Measurements from ENCODE around the gene SPATS2.

SPATS2 gene

DNA sequence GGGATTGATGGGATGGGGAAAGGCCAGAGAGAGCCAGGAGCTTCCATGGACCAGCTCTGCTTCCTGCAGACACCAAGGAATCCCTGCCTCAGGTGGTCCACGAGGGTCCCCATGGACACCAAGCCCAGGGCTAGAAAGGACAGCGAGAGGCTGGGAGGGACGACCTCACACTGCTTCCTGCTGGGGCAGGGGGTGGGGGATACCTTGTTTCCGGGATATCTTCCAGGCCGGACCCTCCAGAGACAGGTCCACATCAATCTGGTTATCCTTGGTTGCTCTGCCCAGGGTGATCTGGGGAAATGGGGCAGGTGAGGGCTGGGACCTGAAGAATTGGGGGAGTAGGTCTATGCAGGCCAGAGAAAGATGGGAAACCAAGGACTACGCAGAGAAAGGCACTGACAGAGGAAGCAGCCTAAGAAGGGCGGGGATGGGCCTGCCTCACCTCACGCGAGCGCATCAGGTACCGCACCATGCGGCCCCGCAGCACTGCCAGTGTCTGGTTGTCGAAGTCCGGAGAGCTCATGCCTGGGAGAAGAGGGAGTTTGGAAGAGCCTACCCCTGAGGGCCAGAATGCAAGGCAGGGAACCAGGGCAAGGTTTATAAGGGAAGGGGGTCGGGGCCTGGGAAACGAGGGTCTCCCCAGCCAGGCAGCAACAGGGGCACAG, 191.9 kb downstream of the SPATS2 start:
- no peak for DNase-seq

DNA sequence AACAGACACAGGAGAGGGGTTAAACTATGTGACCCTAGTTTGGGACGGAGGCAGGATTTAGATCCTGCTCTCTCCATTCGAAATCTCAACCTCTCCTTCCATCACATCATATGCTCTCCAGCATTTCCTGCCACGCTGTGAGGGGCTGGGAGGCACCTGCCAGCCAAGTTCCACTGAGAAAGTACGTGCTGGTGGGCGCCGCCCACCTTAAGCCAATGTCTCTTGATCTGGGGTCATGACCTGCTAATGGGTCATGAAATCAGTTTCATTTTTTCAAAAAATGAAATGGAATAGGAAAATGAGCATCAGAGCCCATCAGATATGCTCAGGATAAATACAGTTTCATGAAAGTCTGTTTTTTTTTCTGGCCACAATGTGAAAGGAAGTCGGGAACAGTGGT, 193.4 kb downstream of the SPATS2 start:
- no peak for DNase-seq

DNA sequence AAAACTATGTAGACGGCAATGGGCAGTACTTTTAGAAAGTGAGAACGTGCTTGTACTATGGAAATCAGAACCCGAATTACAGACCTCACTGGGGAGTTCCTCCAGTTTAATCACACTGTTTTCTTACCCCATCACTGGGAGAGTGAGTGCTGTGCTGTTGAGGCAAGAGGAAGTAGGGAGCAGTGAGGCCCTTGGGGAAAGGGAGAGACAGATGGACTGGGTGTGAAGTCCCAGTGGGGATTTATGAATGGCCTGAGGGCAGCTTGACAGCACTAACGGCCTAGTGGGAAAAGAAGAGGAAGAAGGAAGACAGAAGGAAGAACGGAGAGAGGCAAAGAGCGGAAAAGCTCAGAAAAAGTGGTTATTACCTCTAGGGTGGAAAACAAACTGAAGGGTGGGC, 195.0 kb downstream of the SPATS2 start:
- no peak for DNase-seq

DNA sequence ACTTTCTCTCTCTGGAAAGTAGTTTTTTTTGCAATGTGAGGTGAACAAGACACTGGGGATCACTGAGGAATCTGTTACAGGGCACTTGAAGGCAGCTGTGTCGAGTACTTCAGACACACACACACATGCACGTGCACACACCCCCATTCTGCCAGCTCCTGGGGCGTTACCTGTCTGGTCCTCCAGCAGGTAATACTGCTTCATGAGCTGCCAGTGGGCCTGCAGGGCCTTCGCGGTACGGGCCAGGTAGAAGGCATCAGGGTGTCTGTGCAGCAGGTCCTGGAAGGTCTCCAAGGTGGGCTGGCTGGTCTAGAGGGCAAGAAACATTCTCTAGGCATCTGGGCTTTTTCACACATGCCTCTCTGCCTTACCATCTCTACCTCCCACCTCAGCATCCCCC, 195.6 kb downstream of the SPATS2 start:
- DNase-seq, result no peak

DNA sequence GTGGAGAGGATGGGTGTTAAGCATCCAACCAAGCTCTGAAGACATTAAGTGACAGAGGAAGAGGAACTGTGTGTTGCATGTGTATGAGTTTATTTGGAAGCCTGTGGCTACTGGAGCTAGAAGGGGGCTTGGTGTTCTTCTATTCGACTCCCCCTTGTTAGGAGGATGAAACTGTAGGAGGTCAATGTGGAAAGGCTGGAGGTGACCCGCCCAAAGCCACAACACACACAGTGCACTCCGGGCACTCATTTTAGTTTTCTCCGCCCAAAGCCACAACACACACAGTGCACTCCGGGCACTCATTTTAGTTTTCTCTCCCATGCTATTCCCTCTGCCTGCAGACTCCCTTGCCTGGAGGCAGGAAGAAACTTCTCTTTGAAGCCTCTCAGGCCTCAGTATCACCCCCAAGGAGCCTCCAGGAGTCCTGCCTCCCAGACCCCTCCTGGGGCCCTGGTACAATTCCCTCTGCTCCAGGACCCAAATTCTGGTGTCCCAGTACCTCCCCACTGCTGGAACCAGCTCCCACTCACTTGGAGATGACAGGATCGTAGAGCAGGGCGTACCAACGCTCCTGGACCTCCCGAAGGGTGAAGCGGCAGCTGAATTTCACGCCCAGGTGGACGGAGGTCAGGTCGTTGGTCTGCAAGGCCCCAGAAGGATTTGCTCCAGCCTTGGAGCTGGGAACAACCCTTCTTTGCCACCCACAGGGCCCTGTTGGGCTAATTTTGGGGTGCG, 196.9 kb downstream of the SPATS2 start:
- no peak for DNase-seq

DNA sequence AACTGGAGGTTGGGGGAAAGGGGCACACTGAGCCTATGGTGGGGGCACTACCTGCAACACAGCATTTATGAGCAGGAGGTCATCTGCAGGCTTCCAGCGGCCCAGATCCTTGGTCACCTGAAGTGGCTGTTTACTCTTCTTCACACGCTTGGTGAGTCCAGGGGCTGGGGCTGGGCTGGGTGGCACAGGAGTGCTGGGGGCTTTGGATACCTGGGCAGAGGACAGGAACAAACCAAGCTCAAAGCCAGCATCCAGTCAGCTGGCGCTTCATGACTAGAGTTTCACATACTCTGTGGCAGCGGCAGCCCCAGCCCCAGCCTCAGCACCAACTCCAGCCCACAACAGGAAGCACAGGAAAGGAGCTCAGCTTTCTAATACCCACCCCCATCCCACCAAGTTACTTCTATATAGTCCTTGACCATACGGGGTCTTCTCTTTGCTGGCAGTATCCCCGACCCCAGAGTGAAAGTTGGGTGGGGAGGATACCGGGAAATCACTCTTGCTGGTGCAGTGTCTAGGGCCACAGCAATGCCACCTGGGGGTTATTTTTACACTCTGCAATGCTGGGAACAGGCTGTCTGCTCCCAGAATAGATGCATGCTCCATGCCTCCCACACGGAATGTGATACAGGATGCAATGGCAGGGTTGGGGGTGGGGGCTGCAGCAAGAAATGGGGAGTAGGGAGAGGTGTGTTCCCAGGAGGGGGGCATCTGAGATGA, 197.6 kb downstream of the SPATS2 start:
- DNase-seq, result no peak

DNA sequence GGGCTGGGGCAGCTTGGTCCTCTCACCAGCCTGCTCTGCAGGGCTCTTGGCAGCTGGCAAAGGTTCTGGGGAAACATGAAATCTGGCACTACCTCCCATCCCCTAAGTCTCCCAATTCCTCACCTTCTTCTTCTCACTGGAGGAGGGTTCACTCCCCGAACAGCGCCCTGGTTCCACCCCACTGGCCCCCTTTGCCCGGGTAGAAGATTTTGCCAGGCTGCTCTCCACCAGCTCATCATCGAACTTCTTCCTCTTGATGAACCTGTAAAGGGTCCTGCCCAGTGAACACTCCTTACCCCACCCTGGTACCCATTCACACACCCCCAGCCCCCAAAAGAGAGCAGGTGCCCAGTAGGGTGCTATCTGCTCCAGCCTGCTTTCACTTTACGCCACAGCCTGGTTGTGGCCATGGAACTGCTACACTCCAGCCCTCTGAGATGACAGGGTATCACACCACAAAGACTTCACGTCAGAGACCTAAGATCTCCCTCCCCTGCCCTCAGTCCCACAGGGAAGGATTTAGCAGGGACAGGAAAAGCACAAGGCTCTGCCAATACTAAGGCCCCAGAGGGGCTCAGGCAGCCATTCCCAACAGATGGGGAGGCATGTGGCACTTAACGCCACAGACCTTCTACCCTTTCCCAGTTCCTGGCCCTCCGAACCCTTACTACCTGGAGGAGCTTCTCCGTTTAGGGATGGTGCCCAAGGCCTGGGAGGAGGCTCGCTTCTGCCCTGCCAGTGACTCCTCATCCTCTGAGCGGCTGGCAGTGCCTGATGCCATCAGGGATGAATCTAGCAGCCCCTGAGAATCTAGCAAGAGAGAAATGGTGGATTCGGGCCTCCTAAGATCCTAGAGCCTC, 198.4 kb downstream of the SPATS2 start:
- DNase-seq, result no peak

DNA sequence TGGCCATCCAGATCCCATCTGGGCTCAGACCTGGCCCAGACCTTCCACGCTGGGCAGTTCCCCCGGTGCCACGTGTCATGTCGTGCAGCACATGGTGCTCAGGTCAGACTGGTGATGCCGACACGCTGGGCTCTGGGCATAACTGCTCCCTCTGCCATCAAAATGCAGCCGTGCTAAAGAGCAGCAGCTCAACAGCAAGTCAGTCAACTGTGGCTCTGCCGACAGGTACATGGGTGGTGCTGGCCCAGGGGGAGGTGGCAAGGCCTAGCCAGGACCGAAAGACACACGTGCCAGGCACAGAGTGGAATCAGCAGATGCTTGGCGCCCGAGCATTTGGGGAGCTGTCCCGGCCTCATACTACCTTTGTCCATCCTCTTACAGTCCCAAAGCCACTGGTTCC, 199.1 kb downstream of the SPATS2 start:
- DNase-seq, result no peak

DNA sequence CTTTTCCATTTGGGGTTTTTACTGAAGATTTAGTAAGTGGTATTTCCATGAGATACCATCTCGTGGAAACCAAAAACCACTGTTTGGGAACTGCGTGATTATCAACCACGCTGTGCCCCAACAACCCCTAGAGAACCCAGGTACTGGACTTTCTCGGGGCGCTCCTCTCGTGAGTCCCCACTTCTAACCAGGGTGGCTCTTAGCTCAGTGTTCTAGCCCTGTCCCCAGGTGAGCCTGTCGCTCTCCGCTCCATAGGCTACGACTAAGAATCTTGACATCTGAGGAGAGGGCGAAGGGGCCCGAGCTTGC, 200.0 kb downstream of the SPATS2 start:
- no peak for DNase-seq

DNA sequence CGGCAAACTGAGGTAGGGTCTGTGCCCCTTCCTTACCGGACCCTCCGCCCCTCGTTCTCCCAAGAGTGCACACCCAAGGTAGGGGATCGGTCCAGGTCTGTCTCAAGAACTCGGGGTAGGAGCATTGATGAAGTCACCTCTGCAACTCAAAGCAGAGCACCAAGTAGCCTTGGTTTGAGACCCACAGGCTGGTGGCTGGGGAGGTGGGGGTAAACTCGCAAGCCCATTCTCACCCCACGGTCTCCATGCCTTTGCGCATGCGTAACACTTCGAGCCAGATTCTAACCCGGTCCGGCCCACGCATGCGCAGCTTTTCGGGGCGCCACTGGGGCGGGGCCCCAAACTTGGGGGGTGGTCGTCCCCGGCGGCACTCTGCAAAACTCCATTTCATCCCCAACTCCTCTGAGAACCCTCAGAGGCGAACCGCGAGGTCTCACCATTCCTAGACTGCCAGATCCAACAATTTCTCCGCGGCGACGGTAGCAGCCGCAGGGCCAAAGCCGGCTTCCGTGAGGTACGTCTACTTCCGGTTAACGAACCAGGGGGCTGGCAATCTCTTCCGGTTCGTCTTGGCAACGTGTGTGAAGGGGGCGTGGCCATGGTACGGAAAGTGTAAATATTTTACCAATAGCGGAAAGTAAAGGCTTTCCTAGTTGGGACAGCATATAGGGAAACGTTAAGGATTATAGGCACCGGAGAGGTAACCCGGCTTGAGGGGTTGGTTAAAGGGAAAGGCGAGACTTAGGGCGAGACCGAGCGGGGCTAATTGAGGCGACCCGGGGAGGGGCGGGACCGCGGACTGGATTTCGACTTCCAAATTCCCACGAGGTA, 200.6 kb downstream of the SPATS2 start, which contains the start of gene MCRS1:
TSS of gene MCRS1 (minus strand) at position 532 of the 831 bp plus-strand sequence. CDS start 1,411 bp downstream, outside the sequence.
- DNase-seq, result peak; percentile 87

DNA sequence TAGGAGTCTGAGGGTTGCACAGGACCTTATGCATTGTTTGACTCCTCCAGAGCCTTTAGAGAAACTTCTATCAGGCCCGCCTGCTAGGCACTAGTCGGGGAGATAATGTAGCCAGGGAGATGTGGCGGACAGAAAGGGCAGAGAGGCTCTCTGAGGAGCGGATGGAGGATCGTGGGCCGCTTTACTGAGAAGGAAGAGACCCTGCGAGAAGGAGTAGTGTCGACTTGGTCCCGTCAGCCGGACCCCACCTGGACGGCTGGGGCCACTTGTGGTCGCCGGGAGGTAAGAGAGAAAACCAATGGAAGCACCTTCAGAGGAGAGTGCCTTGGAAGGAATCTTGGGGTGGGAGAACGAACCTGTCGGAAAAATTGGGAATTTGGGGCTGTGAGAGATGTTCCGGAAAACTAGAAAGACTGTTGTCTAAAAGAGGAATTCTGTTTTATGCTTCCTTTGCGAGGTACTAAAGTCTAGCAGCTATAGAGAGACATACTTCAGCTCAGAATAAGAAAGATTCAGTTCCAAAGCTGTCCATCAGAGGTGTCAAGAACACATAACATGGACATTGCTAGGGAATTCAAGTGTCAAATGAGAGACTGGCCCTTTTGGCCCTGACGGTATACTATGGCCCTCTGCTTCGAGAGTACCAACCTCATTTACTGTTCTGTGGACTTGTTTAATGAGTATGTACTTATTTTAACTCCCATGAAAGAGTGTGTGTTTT, 201.3 kb downstream of the SPATS2 start:
- DNase-seq, result no peak
